Liver (tissue), 3 donors: ENCODE data around the gene ABCC8.

Experiments
- CTCF ChIP-seq: fragments of 150-350 bp; IDR thresholded peaks from 2 replicates; pipeline ENCODE4 v1.5.1; 2017; ENCODE audit warnings: improper control_type of control experiment, low read depth, low read length; ENCODE audit not compliant: missing input control
- RAD21 ChIP-seq, 2 donors: IDR thresholded peaks; 2 replicates each; pipeline ENCODE4 v1.6.1; 2016; ENCODE audit warnings: antibody characterized with exemption in 2 of 2, mild to moderate bottlenecking in 2 of 2
- YY1 ChIP-seq: IDR thresholded peaks from 2 replicates; pipeline ENCODE4 v1.6.1; 2016; ENCODE audit warnings: antibody characterized with exemption, mild to moderate bottlenecking
- TF ChIP-seq, protein P1 (sequence below): IDR thresholded peaks from 2 replicates; pipeline ENCODE4 v1.6.1; 2016; ENCODE audit warnings: antibody characterized with exemption
- donor health status: healthy.
- donor health status: healthy.

DNA sequence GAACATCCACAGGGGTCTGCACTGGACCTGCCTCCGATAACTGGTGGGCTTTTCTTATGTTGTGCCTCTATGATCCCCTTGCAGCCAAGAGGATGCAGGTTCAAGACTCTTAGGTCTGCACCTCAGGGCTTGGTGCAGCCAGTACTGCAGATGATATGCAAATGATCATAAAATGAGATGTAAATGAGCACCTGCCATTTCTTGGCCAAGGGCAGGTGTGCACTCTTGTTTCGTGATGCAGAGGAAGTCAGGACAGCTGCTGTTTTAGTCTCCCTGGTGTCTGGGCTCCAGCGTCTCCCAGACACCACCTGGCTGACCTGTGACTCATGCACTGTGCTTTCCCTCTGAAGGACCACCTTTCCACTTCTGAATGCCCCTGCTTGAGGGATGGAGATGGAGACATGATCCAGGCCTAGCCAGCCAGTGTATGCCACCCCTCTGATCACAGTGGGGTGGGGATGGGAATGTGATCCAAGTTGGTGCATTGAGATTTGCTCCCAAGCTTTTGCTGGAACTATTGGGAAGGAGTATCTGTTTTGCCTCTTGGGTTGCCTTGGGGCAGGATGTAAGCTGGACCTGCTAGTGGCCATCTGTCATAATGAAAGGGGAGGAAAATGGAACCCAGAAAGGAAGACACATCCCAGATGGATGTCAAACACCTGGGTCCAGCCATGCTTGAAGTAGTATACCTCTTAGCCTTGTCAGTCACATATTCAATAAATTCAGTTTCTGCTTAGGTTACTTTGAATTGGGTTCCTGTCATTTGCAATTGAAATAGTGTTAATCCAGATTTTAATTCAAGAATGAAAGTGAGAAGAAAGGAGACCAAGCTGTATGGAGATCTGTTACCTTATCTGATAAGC, 84.9 kb downstream of the ABCC8 start:
- TF ChIP-seq CTCF = no peak
- TF ChIP-seq, protein P1, sequence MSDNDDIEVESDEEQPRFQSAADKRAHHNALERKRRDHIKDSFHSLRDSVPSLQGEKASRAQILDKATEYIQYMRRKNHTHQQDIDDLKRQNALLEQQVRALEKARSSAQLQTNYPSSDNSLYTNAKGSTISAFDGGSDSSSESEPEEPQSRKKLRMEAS = no peak
- no peak for TF ChIP-seq YY1
- no peak for TF ChIP-seq RAD21 (IDR thresholded peaks at IDR 0.05)
